HuH-7 (cell line): ENCODE results near the gene ACYP2.

Experiments
- DNase-seq: peaks from one replicate; pipeline ENCODE4 v3.0.0; 2011; ENCODE audit warnings: low spot score

ACYP2 gene

GRCh38 chr2:54161660-54162424 lies 46.4 kb downstream of the ACYP2 start:
- no peak for DNase-seq

- no peak for DNase-seq
These were observed 48.7 kb downstream of the ACYP2 start for GRCh38 chr2:54164106-54164505.

- DNase-seq: no peak
These were observed 50.8 kb downstream of the ACYP2 start for GRCh38 chr2:54166121-54166773.

- DNase-seq: peak; percentile 52
These were observed 61.2 kb downstream of the ACYP2 start for GRCh38 chr2:54176577-54176976.

GRCh38 chr2:54183281-54183680 lies 67.9 kb downstream of the ACYP2 start:
- no peak for DNase-seq

GRCh38 chr2:54183972-54184371 lies 68.6 kb downstream of the ACYP2 start:
- DNase-seq: no peak

GRCh38 chr2:54185105-54185504 lies 69.7 kb downstream of the ACYP2 start:
- no peak for DNase-seq

GRCh38 chr2:54187331-54187730 lies 71.9 kb downstream of the ACYP2 start:
- DNase-seq: no peak

GRCh38 chr2:54189539-54189938 lies 74.1 kb downstream of the ACYP2 start:
- DNase-seq: no peak

- no peak for DNase-seq
These were observed 76.1 kb downstream of the ACYP2 start for GRCh38 chr2:54191361-54192135.

- no peak for DNase-seq
These were observed 79.6 kb downstream of the ACYP2 start for GRCh38 chr2:54194761-54195750.

GRCh38 chr2:54196646-54197045 lies 81.2 kb downstream of the ACYP2 start:
- DNase-seq: no peak

GRCh38 chr2:54204476-54204875 lies 89.1 kb downstream of the ACYP2 start:
- DNase-seq: no peak

- peak; percentile 36 for DNase-seq
These were observed 91.2 kb downstream of the ACYP2 start for GRCh38 chr2:54206596-54206995.

GRCh38 chr2:54207666-54208195 lies 92.3 kb downstream of the ACYP2 start:
- no peak for DNase-seq

GRCh38 chr2:54208364-54209240 lies 93.2 kb downstream of the ACYP2 start:
- DNase-seq: no peak

GRCh38 chr2:54209379-54209778 lies 94.0 kb downstream of the ACYP2 start:
- DNase-seq: no peak

GRCh38 chr2:54212456-54212855 lies 97.0 kb downstream of the ACYP2 start:
- DNase-seq: peak; percentile 26

- no peak for DNase-seq
These were observed 97.7 kb downstream of the ACYP2 start for GRCh38 chr2:54213082-54213481.

- DNase-seq: no peak
These were observed 109.6 kb downstream of the ACYP2 start for GRCh38 chr2:54224997-54225396.
